Stimulated activated CD8-positive, alpha-beta memory T cell treated with anti-CD3 and anti-CD28 coated beads, Interleukin-2, amount 100 ng/mL, for 48 hours (primary cell): ENCODE measurements around the gene KLHDC8A.

Experiments used
- DNase-seq, 2 donors: peaks; one replicate each; pipeline ENCODE4 v3.0.0-alpha.2; 2020; ENCODE audit warnings: low read depth in 2 of 2

Gene KLHDC8A

DNA sequence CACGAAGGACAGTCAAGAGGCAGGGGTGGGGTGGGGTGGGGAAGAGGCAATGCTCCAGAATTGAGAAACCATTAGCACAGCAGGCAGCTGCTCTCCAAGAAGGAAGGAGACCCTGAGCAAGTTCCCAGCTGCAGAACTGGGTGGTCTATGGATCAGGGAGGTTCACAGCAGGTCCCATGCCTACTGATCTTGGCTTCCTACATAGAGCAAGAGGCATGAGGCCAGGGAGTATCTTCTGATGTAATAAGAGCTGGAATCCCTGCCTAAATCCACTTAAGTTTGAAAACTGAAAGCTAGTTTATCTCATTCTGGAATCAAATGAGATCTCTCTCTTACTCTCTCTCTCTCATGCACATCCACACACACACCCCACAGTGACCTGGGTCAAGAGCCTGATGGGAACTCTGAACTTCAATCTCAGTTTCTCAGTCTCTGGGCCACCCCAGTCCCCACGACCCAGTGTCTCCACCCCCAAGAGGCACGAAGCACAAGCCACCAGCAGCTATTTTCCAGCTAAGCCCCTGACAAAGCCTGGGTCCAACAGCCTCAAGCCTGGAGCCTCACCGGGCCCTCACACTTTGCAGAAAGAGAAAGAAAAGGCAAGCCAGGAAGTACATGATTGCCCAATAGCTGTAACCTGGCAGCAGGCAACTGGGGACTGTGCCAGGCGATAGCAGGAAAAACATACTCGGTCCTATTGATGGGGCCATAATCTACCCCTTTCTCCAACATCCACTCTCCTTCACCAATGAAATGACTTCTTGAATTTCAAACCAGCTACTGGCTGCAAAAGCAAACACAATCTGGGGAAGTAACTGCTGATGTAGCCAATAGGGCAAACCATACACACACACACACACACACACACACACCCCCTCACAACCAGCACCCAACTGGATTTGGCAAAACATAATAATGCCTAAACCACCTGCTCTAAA lies 37.4 kb downstream of the KLHDC8A start:
- no peak for DNase-seq

DNA sequence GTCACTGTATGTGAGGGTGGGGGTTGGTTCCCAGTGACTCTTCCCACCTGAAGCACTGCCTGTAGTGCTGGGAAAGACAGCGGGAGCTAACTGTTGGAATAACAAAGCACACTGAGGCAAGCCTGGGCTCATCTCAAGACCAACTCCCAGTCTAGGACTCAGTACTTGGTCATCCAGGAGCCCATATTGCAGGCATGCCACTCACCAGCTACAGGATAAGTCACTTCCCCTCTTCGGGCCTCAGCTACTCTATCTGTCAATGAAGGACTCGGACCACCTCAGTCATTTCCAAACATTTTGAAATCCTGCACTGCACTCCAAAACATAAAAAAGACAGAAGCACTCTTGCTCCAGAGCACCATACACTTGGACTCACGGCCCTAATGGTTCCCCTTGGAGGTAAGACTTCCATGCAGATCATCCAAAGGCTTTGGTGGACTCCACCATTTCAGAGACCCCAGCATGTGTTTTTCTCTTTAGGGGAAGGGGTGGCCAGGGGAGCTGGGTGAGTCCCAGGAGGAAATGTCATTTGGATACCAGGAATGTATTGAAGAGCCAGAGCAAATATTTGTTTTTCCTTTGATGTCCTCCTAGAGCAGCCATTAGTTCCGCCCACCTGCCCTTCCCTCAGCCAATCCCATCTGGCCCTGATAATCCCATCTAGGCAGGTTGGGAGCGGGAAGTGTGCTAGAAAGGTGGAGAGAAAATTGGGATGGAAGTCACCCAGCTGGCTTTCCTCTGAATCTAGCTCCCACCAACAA lies 38.3 kb downstream of the KLHDC8A start:
- DNase-seq = no peak

DNA sequence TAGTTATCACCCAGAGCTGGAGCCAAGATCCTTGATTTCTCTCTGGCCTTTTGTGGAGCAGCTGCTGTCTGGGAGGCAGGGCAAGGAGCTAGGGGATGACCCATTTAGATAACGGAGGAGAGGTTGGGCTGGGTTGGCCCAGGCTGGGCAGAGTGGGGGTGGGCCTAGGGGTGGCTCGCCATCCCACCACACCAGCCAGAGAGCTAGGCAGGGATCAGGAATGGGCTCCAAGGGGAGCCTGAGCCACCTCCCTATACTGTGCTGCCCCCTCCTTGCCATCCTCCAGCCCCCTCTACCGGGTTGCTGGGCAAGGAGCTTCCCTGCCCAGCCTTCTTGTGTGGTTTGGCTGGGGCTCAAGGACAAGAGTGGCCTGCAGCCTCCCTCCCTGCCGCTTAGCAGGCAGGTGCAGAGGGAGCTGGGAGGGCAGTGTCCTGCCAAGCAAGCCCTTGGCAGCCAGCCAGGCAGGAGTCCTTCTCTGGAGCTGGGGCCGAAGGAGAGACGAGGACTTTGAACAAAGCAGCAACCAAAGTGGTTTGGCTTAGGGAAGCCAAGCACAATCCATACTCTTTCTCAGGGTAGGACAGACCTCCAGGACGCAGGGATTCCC lies 39.3 kb downstream of the KLHDC8A start:
- DNase-seq = no peak

DNA sequence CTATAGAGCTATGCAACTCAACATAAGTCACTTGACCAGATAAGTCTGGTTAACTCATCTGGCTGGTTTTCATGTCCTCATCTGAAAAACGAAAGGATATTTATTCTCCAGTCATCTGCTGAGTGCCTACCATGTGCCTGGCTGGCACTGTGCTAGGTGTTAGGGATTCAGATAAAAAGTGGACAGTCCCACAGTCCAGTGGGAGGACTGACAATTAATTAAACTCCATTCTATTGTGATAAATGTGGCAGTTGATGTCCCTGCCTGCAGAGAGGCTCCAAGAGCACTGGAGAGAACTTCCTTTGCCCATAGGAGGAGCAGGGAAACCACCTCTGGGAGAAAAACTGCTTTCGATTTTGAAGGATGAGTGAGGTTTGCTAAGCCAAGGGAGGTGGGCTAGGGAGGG lies 40.6 kb downstream of the KLHDC8A start:
- no peak for DNase-seq

DNA sequence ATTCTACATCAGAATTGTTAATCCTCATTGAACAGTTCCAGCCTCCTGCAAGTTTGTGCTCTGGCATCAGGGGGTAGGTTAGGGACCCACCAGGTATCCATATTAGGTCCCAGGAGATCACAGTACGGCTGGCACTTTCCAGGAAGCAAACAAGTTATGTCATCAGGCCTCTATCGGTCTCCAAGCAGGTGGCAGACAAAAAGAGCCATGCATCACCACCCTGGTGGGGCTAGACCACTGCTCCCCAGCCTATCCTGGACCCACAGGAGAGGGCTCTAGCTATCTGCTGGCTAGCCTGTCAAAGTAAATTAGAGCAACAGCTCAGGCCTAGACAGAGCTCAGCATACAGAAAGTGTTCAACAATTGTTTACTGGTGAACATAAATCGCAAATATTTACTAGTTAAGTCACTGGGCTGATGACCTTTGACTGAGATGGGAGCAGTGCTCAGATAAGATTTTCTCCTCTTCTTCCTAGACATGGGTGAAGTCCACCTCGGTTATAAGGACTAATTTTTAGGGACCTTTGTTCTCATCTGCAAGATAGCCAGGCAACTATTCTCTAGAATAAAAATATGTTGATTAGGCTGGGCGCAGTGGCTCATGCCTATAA lies 41.6 kb downstream of the KLHDC8A start:
- DNase-seq = no peak

DNA sequence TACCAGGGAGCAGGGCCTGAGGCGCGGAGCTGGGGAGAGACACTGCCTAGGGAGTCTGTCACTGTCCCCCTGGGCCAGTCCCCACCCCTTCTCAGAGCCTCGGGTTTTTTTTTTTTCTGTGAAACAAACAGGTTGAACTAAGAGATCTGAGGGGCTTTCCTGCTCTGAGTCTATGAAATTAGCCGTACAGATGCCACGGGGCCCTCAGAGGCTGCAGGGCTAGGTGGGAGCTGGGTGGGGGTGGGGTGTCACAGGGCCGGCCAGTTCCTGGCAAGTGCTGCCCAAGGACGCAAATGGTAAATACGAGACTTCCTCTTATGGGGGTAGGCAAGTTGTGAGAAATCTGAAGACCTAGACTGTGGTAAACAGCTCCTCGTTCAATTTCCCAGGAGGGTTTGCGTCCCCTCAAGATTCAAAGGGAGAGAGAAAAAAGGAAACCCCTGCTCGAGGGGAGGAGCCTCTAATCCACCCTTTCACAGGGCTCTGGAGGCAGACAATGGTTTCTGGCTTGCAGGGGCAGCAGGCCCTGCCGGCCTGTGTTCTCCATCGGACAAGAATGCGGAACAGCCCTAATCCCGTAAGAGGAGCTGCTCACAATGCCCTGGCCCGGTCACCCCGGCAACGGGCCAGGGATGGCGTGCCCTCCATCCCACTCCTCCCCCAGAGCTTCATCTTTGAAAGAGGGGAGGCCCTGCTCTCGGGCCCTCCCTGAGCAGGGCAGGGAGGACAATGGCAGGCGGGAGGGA lies 43.0 kb downstream of the KLHDC8A start:
- DNase-seq = peak in 1 of 2 donors; percentile 20

DNA sequence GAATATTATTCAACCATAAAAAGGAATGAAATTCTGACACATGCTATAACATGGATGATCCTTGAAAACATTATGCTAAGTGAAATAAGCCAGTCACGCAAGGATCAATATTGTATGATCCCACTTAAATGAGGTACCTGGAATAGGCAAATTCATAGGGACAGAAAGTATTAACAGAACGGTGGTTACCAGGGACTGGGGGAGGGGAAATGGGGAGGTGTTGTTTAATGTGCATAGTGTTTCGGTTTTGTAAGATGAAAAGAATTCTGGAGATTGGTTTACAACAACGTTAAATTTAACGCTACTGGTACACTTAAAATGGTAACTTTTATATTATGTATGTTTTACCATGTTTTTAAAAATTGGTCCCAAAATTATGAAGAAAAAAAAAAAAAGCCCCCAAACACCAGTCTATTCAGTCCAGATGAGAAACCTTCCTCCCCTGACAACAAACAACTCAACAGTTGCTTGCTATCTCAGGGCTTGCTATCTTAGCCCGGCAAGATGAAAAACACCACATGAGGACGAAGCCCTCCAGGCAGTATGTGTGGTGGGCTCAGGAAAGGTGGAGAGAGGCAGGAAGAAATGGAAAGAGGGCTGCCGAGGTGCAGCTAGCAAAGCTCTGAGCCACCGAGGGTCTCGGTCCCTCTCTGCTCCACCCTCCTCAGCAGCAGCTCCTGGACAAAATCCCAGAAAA lies 43.7 kb downstream of the KLHDC8A start:
- no peak for DNase-seq

DNA sequence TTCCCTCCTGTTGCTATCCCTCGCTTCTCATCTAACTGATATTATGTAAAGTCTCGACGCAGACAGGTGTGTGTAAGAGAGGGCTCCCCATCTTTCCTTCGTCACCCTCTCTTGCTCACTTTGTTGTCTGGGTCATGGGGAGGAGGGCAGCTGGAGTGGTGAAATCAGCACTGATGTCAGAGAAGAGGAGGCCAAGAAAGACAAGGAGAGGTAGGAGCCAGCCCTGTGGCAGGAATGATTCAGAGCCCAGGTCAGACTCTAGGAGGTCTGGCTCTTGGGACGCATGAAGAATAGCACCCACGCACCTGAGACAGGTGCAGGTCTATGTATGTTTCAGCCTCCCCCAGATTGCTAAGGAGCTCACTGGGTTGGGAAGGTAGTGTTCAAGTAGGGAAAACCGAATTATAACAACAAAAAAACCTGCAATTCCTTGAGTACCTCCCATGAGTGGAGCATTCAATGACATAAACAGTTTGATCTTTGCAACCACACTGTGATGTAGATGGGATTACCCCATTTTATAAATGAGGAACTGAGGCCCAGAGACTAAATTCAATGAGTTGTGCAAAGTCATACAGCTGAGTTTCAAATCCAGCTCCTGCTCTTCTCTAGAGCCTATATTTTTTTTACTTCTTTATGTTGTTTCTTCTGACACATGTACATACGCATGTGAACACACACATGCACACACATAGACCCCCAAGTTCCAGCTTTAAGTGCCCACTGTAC lies 45.6 kb downstream of the KLHDC8A start:
- no peak for DNase-seq

DNA sequence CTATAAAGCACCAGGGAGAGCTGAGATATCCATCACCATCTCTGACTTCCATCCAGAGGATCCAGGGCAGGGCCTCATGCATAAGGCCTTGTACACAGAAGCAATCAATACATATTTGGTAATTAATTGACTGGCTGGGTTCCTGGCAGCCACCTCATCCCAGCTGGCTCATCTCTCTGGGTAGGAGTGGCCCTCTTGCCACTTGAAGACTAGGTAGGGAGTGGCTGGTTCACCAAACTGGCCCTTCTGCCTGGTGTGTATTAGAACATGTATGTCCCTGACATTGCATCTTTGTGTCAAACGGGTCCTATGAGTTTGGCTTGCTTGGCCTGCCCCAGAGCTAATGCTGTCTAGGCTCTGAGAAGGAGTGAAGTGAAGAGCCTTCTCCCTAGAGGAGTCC lies 47.0 kb downstream of the KLHDC8A start:
- no peak for DNase-seq

DNA sequence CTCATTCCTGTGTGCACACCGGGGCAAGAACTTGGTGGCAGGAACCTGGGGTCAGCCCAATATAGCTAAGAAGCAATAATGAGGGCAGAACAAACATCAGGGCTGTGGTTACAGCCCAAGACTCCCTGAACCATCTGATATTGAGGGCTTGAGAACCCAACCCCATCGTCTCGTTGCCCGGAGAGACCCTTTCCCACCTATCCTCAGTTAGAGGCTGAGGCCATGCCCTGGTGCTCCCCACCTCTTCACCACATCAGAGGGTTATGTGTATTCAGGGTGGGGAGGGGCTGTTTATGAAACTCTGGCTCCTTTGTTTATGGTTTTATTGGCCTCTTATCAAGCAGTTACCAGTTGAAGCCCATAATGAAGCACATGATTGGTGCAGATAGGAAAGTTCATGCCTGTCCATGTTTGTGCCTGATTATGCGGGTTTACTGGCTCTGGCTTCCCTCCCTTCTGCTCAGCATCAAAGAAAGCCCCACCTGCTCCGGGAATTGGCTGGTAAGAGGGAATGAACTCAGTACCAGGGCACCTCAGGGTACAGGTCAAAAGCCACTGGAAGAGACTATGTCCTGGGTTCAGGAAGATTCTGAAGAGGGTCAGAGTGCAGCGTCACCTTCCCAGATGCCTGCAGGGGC lies 49.7 kb downstream of the KLHDC8A start:
- DNase-seq = no peak

DNA sequence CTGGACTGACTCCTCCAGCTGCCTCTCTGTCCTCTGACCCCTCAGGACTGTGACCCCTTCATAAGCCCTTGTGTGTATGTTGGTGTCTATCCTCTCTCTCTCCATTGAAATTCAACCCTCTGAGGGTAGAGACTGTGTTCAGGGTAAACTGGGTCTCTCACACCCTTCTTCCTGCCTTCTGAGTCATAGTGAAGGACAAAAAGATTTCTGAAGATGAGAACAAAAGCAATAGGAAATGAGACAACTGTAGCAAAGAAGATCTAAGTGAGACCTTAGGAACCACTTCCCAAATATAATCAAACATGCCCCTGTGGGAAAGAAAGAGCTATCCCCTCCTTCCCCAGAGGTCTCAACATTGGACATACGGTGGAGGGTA lies 52.0 kb downstream of the KLHDC8A start:
- DNase-seq = no peak

DNA sequence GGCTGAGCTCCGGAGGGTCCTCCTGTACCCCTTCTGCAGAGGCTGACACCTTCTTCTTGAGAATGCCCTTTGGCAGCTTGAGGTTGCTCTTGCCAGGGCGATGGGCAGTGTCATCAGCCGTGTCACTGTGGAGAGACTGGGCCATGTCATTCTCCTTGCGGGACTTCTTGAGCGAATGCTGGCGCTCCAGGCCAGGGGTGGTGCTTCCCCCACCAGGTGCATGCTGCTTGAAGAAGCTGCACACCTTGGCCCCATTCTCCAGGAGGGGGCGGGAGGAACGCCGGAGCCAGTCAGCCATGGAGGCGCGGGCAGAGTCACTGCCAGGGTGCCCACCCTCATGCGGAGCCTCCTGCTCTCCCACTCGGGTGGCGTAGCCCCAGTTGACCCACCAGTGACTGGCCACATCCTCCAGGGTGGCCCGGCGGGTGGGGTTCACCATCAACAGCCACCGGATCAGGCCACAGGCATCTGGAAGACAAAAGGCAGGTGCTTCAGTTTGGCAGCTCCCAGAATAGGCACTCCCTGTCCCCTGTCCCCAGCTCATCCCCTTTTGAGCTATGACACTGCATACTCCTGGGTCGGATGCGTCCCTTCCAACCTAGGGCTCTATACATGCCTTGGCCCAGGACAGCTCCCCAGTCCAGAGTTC lies 52.6 kb downstream of the KLHDC8A start:
- DNase-seq = no peak

DNA sequence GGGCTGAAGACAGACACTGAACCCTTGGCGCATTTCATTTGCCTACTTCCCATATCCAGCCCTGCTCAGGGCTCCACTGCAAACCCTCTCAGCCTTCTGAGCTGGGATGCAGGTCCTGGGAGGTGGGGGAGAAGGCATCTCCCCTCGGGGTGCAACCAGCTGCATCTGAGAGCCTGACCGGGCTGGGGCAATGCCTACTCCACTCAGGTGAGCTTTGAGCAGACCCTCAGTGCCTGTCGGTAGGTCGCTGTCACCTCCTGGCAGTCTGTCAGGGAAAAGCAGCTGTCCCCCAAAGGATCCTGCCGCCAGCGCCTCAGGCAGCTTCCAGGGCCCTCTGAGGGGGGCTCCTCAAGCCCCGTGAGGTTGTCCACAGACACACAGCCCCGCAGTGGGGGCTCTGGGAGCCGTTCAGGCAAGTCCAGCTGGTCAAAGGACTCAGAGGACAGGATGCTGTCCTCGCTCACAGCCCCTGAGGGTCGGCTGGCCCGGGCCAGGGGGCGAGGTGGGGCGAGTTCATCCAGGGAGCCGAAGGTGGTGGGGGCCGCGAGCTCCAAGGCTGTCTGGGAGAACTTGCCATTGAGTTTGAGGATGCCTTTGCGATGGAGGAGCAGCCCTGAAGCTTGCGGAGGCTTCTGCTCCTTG lies 53.4 kb downstream of the KLHDC8A start:
- DNase-seq = no peak

DNA sequence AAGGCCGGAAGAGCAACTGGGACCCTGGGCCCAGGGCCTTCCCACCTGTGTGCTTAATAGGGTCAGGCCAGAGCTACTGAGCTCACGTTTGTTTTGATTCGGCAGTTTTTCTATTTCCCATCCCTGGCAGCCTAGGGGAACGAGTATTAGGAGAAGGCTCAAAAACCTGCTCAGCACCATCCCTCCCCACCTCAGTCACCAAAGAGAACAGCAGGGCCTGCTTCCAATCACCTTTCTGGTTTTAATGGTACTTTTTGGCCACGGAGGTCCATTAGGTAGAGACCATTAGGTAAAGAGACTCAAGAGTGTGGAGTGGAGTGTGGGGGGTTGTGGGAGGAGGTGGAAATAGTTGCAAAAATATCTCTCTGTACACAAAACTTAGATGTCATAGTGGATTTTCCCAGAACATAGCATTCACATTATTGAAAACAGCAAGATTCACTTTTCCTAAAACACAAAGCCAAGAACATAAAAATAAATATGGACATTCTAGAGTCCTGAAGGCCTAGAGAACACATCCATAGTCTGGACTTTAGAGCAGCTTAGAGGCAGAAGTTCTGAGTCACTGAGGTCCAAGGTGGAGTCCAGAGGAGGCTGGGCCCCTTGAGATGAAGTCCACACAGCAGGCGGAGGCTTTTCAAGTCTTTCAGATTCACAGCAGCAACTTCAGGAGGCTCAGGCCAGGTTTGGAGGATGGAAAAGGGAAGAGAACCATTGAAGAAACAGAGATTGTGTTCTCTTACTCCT lies 54.7 kb downstream of the KLHDC8A start:
- no peak for DNase-seq

DNA sequence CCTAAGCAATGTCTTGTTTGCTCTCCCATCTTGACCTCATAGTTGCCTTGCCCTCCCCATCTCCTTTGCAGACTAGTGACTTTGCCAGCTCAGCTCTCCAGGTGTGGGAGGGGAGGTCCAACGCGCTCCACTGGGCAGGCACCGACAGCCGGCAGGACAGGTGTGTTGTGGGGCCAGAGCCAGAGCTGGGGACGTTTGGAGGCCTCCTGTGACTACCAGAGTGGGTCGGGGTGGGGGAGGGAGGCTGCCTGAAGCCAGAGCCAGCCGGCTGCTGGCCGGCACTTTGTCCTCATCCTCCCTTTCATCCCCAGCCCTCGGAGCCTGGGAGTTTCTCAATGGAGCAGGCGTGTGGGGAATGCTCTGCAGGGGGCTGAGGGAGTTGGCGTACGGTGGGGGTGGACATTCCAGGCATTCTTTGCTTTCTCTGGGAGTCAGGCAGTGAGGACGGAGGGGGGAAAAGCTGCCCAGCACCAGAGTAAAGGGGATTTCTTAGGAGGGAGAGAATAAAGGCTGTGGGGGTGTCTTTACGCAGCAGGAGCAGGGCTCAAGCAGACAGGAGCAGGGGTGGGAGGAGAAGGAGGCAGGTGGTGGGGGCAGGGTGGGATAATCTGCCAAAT lies 55.4 kb downstream of the KLHDC8A start:
- no peak for DNase-seq

DNA sequence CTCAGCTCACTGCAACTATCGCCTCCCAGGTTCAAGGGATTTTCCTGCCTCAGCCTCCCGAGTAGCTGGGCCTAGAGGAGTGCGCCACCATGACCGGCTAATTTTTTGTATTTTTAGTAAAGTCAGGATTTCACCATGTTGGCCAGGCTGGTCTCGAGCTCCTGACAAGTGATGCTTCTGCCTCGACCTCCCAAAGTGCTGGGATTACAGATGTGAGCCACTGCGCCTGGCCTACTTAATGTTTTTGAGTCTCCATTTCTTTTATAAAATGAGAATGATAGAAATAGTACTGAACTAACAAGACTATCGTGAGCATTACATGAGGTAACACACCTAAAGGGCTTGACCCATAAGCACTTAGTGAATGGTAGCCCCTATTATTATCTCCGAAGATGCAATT lies 56.6 kb downstream of the KLHDC8A start:
- DNase-seq = no peak

DNA sequence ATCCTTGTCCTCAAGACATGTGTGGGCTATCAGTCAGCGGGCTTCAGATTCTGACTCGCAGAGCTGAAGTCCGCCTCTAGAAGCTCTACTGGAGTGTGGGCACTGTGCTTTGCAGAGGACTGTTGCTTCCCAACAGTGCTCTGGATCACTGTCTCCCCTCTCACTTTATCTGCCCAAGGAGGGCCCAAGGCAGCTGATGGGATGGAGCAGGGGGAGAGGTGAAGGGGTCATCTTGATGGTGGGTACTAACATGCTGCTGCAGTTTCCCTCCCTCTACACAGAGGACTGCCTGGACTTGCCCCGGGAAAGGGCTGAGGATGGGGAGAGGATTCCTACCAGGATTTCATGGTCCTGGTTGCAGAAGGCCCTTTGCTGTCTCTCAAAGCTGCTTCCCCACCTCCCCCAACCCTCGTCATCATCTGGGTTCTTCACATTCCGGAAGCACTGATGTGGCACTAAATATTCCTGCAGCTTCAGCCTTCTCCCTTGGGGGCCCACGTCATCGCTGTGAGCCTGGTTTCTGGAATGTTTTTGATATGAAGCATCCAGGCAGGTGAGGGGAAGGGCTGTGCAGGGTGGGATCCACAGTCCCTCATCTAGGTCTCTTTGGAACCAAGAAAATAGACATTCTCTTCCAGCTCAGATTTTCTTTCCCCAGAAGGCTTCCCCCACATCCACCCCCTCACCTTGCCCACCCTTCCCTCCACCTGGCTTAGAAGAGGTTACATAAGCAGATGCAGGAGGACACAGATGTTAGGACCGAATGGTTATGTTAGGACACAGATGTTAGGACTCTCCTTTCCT lies 58.3 kb downstream of the KLHDC8A start:
- DNase-seq = no peak
